ENCODE data around the gene OXCT1.

- TF ChIP-seq FOS (IDR thresholded peaks at IDR 0.05; ENCODE audit: low read depth, low read length) = no peak
- TF ChIP-seq CEBPB (IDR thresholded peaks at IDR 0.05; ENCODE audit: low read depth, low read length) = no peak
- no peak for TF ChIP-seq CTCF (conservative IDR thresholded peaks at IDR 0.05; ENCODE audit: low read depth, low read length)
- no peak for TF ChIP-seq MAZ (IDR thresholded peaks at IDR 0.05; ENCODE audit: borderline replicate concordance, low read depth, low read length)
- no peak for TF ChIP-seq RAD21 (IDR thresholded peaks at IDR 0.05; ENCODE audit: low read length)
- TF ChIP-seq POLR2A (IDR thresholded peaks at IDR 0.05; ENCODE audit: low read depth, low read length) = no peak
- TF ChIP-seq MXI1 (IDR thresholded peaks at IDR 0.05; ENCODE audit: borderline replicate concordance, low read depth, low read length) = no peak
Observed at GRCh38 chr5:41896230-41896629, 26.0 kb upstream of the OXCT1 start.
